GM19351 (cell line): ENCODE data around the gene LARP4.
"Not testable (repeated sequence)": the region's sequence is repeated elsewhere in the genome, so short reads cannot be mapped to it uniquely, and the experiment has no call there.

Experiments
- ATAC-seq: cut with Tn5 transposase; IDR thresholded peaks from one replicate; pipeline ENCODE4 v1.9.1; 2021; ENCODE audit warnings: mild to moderate bottlenecking, moderate library complexity; ENCODE audit not compliant: unreplicated experiment

Gene LARP4

DNA sequence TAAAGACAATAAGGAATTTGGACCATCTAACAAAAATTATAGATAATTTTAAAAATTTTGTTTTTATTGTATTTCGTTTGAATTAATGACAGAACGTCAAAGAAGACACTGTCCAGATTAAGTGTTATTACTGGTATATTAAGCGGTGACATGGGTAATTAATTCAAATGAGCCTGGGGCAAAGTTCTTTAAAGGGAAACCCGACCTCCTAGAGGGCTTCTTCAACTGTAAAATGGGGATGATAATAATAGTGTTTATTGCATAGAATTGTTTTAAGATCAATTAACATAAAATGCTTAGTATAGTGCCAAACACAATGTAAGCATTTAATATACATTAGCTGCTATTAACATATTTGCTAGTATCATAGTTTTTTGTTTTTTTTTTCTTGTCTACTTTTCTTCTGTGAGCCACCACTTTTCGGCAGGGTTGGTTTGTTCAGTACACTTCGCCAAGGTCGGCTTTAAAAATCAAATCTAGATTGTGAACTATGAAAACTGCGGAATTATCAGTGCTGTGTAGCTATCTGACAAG is 514 bp upstream of the LARP4 start:
- no peak for ATAC-seq

DNA sequence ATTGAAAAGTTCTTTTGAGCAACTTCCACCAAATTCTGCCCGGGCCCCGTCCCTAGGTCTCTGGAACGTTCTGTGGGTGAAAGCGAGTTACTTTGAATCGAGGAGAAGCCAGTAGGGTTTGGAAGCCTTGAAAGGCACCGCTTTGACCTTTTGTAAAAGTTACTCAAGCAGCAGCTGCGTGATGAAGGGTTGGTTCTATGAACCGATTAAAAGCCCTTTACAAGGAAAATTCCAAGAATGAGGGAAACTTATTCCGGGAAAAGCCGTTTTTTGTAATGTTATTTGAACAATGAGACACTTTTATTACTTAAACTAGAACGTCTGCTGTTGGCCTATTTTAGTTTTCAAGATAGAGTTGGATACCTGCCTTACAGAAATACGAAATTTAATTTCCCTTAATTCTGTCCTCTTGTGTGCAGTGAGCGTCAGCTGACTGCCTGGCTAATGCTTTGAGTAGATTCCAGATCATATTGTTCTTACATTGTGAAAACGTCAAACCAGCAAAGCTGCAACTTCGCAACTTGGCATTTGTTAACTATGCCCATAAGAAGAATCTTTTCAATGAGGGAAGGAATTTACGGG is 906 bp downstream of the LARP4 start:
- ATAC-seq = no peak

DNA sequence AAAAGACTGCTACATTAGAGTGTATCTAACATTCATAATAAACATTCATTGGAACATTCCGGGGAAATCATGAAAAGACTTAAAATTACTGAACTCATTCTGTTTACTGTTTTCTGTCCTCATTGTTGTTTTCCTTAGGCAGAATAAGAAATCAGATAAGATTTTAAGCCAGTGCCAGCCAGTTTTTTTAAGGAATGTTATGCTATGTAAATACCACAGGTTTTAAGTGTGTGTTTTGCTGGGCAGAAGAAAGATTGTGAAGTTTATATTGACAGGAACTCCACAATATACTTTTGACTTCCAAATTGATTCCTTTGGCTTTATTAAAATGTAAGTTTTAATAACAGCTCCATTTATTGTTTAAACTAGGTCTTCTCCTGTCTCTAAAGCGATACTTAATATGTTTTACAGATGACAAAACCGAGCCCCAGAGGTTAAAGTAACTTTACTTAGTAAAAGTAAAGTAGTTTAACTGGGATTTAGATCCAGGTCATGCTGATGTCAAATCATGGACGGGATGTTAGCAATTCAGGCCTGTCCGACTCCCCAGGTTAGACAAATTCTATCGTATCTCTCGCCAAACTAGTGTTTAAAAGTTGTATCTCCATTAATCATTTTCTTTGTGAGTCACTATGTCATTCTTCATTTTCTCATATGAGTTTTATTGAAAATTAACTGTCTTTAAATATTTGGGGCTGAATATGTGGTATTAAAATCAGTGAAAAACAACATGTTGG is 1.7 kb downstream of the LARP4 start:
- ATAC-seq = no peak

DNA sequence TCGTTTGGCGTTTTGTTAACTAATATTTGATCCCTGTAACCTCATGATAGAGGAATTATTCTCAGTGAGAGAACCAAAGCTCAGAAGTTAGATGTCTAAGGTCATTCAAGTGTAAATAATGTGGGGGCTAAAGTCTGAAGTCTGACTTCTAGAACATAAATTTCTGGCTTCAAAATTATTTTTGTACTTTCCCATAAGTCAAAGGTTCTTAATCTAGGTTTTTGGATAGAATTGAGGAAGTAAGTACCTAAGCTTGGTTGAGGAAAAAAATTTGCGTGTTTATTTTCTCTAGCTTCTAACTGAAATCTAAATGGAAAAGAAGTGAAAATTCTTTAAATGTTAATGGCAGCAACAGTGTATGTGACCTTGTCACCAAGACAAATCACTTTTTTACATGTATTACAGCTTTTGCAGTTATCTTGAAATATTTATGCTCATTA is 2.3 kb downstream of the LARP4 start:
- ATAC-seq = no peak

DNA sequence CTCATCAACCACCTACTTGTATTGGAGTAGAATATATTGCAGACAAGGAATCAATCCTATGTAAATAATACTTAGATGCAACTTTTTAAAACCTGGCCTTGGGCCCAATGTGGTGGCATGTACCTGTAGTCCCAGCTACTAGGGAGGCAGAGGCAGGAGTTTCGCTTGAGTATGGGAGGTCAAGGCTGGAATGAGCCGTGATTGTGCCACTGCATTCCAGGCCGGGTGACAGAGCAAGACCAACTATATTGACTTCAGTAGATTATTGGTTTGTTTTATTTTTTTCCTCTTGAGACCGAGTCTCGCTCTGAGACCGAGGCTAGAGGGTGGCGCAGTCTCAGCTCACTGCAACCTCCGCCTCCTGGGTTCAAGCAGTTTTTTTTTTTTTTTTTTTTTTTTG is 3.6 kb downstream of the LARP4 start:
- ATAC-seq = no peak

DNA sequence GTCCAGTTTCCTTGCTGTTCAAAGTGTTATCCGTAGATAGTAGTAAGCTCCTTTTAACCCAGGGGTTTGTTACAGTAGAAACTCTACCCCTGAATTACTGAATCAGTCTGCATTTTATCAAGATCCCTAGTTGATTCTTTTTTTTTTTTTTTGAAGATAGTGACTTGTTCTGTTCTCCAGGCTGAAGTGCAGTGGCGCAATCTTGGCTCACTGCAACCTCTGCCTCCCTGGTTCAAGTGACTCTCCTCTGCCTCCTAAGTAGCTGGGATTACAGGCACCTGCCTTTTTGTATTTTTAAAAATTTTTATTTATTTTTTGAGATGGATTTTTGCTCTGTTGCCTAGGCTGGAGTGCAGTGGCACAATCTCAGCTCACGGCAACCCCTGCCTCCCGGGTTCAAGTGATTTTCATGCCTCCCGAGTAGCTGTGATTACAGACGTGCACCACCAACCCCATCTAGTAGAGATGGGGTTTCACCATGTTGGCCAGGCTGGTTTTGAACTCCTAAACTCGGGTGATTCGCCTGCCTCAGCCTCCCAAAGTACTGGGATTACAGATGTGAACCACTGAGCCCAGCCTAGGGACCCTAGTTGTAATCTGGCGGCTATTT is 10.5 kb downstream of the LARP4 start:
- no peak for ATAC-seq

DNA sequence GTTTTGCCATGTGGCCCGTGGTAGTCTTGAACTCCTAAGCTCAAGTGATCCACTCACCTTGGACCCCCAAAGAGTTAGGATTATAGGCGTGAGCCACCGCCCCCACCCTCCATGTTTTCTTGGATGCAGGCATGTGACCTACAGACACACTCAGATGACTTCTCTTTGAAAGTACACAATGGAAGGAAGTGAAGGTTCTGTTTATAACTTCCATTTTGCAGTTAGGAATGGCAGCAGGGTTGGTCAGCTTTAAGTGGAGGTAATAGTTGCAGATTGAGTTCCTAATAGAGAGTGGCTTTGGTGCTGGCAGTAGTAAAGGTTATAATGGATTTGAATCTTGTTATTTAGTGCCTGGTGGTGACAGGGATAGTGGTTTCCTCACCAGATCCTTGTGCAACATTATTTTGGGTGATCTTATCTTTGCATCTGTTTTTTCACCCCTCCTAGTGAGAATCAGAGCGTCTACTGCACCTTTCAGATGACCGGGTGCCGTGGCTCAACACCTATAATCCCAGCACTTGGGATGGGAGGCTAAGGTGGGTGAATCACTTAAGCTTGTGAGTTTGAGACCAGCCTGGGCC is 15.3 kb downstream of the LARP4 start:
- ATAC-seq = no peak

DNA sequence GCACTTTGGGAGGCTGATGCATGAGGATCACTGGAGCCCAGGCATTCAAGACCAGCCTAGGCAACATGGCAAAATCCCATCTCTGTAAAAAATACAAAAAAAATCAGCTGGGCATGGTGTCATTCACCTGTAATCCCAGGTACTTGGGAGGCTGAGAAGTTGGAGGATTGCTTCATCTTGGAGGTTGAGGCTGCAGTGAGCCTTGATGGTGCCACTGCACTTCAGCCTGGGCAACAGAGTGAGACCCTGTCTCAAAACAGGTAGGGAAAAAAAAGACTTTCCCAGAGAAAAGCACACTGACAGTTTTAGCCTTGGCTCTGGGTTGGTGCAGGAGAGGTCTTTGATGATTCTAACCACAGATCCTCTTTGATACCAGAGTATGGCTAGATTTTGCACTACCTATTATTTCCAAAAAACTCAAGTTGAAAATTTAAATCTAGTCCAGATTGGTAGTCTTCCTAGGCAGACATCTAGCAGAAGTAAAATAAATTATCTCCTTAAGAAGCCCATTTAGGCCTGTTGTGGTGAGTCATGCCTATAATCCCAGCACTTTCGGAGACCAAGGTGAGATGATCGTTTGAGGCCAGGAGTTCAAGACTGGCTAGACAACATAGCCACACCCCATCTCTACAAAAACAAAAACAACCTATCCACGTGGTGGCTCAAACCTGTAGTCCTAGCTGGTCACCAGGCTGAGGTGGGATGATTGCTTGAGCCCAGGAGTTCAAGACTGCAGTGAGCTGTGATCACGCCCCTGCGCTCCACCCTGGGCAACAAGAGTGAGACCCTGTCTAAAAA is 18.6 kb downstream of the LARP4 start:
- ATAC-seq = no peak

DNA sequence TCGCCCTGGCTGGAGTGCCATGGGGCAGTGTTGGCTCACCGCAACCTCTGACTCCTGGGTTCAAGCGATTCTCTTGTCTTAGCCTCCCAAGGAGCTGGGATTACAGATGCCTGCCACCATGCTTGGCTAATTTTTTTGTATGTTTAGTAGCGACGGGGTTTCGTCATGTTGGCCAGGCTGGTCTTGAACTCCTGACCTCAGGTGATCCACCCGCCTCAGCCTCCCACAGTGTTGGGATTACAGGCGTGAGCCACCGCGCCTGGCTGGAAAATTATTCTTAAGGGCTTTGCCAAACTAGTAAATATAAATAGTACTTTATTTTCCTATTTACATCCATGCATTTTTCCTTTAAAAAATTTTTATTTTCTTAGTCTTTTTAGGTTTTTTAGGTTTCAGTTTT is 22.2 kb downstream of the LARP4 start:
- not testable (repeated sequence) for ATAC-seq

DNA sequence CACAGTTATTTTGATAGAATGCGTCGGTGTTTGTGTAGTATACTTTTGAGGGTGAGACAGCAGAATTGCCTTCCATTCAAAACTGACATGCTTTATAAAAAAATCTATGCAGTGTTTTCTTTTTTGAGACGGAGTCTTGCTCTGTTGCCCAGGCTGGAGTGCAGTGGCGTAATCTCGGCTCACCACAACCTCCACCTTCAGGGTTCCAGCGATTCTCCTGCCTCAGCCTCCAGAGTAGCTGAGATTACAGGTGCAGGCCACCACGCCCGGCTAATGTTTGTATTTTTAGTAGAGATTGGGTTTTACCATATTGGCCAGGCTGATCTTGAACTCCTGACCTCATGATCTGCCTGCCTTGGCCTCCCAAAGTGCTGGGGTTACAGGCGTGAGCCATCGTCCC is 22.7 kb downstream of the LARP4 start:
- ATAC-seq = not testable (repeated sequence)

DNA sequence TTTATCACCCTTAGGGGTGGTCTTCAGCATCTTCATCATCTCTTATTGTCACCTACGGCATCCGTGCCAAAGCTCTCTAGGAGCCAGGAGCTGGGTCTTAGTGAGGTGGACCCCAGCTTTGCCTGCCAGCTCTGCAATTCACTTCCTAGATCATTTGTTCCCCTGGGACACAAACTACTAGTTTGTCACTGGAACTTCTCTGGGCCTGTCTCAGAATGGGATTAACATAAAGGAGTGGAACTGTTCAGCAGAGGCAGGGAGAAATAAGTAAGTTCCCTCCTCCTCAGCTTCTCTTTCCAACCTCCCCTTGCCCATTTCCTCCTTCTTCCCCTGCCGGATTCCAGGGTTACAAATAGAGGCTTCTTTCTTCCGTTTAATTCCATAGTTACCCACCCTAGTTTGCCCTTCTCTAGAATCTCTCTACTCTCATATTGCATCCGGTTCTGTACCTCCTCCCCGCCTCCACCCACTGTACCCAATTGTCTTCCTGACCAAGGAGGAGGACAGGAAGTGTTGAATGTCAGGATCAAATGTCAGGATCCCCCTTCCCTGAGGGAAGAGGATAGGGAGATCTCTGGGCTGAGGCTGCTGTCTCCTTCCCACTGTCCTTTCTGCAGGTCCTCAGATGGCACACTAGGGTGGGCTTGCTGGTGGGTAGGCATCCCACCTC is 25.0 kb downstream of the LARP4 start:
- ATAC-seq = no peak

DNA sequence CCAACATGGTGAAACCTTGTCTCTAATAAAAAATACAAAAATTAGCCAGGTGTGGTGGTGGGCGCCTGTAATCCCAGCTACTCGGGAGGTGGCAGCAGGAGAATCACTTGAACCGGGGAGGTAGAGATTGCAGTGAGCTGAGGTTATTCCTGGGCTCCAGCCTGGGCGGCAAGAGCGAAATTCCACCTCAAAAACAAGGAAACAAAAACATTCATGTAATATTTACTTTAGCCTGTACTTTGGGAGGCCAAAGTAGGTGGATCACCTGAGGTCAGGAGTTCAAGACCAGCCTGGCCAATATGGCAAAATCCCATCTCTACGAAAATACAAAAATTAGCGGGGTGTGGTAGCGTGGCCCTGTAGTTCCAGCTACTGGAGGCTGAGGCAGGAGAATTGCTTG is 31.0 kb downstream of the LARP4 start:
- ATAC-seq = not testable (repeated sequence)

DNA sequence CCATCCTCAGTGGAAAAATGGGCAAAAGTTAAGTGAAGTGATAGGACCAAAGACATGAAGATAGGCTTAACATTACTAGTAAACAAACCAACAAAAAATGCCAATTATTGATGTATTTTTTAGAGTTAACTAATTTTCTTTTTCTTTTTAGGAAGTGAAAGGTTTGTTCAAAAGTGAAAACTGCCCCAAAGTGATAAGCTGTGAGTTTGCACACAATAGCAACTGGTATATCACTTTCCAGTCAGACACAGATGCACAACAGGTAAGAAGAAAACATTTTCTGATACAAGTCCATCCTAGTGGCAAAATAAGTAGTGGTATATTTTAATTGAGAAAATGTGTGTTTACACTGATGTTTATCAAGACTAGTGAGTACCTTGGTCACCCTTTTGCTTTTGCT is 39.6 kb downstream of the LARP4 start:
- ATAC-seq = no peak

DNA sequence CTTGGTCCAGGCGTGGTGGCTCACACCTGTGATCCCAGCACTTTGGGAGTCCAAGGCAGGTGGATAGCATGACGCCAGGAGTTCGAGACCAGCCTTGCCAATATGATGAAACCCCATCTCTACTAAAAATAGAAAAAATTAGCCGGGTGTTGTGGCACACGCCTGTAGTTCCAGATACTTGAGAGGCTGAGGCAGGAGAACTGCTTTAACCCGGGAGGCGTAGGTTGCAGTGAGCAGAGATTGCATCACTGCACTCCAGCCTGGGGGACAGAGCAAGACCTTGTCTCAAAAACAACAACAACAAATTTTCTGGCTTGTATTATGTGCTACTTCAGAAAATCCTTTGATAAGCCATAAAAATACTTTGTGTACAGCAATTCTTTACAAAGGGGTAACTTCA is 41.1 kb downstream of the LARP4 start:
- ATAC-seq = no peak

DNA sequence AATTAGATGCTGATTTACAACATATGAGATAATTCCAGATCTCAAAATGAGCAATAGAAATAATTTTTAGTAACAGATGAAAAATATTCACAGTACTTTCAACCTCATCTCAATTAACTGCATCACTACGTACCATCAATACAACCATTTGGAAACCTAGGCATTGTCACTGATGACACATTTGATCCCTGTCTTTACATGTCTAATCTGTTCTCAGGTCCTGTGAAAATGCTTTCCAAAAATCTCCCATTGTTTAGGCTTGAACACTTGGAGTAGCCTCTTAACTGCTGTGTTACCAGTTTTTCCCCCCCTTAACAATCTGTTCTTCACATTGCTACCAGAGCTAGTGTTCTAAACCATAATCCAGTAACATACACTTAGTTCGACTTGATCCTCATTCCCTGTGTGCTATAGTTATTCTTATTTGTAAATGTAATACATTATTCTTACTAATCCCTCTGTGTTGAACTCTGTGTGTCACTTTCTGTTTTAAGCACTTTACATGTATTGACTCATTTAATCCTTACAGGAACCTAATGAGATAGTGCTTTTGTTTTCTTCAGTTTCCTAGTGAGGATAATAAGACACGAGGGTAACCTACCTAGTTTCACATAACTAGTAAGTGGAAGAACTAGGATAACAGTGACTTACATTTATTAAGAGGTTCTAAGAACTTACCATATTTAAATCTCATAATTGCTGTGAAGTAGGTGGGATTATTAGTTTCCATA is 41.7 kb downstream of the LARP4 start:
- ATAC-seq = no peak

DNA sequence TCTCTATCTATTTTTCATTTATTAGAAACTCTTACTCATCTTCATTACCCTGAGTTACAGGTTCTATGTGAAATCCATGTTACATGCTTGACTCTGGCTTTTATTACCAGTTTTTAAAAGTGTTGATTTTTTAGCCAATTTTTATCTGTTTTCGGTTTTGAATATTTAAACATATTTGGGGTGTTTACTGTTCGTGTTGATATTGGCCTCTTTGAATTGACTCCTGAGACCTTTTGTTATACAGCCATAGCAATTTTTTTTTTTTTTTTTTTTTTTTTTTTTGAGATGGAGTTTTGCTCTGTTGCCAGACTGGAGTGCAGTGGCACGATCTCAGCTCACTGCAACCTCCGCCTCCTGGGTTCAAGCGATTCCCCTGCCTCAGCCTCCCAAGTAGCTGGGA is 49.0 kb downstream of the LARP4 start:
- not testable (repeated sequence) for ATAC-seq

DNA sequence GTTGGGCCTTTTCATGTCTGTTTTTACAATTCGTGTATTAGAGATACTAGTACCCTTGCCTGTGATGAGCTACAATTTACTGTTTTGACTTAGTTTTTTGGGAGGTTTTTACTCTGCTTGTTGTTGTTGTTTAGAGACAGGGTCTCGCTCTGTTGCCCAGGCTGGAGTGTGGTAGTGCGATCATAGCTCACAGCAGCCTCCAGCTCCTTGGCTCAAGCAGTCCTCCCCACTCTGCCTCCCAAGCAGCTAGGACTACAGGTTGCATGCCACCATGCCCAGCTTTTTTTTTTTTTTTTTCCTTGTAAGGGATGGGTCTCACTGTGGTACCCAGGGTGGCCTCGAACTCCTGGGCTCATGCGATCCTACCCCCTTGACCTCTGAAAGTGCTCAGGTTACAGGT is 52.1 kb downstream of the LARP4 start:
- ATAC-seq = no peak

DNA sequence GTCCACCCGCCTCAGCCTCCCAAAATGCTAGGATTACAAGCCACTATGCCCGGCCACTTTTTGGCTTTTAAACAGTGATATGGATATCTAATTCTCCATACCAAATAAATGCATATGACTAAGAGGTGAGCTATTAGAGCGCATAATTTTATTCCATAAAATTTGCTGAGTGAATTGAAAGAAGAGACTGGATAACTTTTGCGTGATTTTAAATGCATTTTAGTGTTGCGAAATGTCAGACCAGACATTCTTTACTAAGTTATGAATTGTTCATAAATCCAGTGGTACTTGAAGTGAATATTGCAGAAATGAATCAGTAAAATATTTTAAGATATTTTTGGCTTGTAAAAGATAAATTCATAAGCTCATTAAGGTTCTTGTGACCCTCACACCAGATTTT is 53.2 kb downstream of the LARP4 start:
- no peak for ATAC-seq

DNA sequence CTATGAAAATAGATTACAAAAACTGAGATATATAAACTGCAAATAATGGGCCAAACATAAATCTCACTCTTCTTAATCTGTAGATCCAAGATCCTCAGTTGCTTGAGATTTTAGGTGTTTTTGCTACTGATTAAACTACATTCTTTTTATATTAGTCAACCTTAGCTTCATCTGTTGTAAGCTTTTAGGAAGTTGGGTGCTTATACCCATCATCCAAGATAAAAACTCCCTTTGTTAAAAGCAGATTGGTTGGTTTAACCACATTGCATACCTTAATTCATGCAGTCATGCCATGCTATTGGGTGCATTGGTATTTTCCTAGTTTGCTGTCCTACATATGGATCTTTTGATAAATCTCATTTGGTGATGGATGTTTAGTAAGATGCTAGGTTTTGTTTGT is 57.9 kb downstream of the LARP4 start:
- no peak for ATAC-seq

DNA sequence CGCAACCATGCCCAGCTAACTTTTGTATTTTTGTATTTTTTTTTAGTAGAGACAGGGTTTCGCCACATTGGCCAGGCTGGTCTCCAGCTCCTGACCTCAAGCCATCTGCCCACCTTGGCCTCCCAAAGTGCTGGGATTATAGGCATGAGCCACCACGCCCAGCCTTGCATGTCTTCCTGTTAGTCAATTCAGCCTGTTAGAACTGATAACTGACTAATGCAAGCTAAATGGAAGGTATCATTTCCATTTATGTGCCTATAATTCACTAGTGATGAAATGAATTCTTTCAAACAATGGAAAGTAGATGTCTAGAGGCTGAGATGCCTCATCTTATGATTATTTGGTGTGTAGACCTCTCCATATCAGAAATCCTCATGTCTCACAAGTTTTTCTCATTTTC is 66.8 kb downstream of the LARP4 start:
- ATAC-seq = no peak
